Measurements from ENCODE around the gene PLAAT4.

PLAAT4 gene

GRCh38 chr11:63504054-63504453 lies 32.6 kb upstream of the PLAAT4 start:
- no peak overlapping the region for H3K4me3 ChIP-seq (ENCODE audit: low read depth, low read length)
- no peak for DNase-seq (ENCODE audit: low read depth)
- no peak for TF ChIP-seq CTCF (IDR thresholded peaks at IDR 0.05; ENCODE audit: insufficient read depth, low read depth, low read length, missing control alignments)

GRCh38 chr11:63504933-63505586 lies 31.5 kb upstream of the PLAAT4 start:
- no peak for DNase-seq (ENCODE audit: low read depth)
- no peak overlapping the region for H3K4me3 ChIP-seq (ENCODE audit: low read depth, low read length)
- TF ChIP-seq CTCF (IDR thresholded peaks at IDR 0.05; ENCODE audit: insufficient read depth, low read depth, low read length, missing control alignments): no peak

- H3K4me3 ChIP-seq (ENCODE audit: low read depth, low read length): no peak within 1 kb of the TSS
- no peak for DNase-seq (ENCODE audit: low read depth)
- no peak for TF ChIP-seq CTCF (IDR thresholded peaks at IDR 0.05; ENCODE audit: insufficient read depth, low read depth, low read length, missing control alignments)
These were observed 30.6 kb upstream of the PLAAT4 start, which contains the start of gene LGALS12 for GRCh38 chr11:63505857-63506528. TSS of gene LGALS12 (plus strand) at chr11:63506084. CDS start at chr11:63506459, 375 bp downstream.

- no peak overlapping the region for H3K4me3 ChIP-seq (ENCODE audit: low read depth, low read length)
- no peak for DNase-seq (ENCODE audit: low read depth)
- no peak for TF ChIP-seq CTCF (IDR thresholded peaks at IDR 0.05; ENCODE audit: insufficient read depth, low read depth, low read length, missing control alignments)
These were observed 29.7 kb upstream of the PLAAT4 start for GRCh38 chr11:63506876-63507275.

GRCh38 chr11:63507511-63507910 lies 29.1 kb upstream of the PLAAT4 start:
- TF ChIP-seq CTCF (IDR thresholded peaks at IDR 0.05; ENCODE audit: insufficient read depth, low read depth, low read length, missing control alignments): no peak
- H3K4me3 ChIP-seq (ENCODE audit: low read depth, low read length): no peak overlapping the region

GRCh38 chr11:63508009-63508408 lies 28.6 kb upstream of the PLAAT4 start:
- DNase-seq (ENCODE audit: low read depth): peak; percentile 48
- no peak overlapping the region for H3K4me3 ChIP-seq (ENCODE audit: low read depth, low read length)
- peak; percentile 43 for TF ChIP-seq CTCF (IDR thresholded peaks at IDR 0.05; ENCODE audit: insufficient read depth, low read depth, low read length, missing control alignments)

More at GRCh38 chr11:63507511-63507910, 29.1 kb upstream of the PLAAT4 start:
- DNase-seq (ENCODE audit: low read depth): no peak

Data from GM12865 (cell line).